NCI-H2196 treated with DMSO at 0.1 percent for 48 hours (cell line): ENCODE measurements around the gene ALKBH5.

Experiments used
- DNase-seq: peaks from one replicate; lab custom pipeline; 2025; ENCODE audit not compliant: unreplicated experiment; lab: John Stamatoyannopoulos, UW

ALKBH5 gene

GRCh38 chr17:18218756-18219415, 35.3 kb downstream of the ALKBH5 start:
- no peak for DNase-seq

GRCh38 chr17:18224053-18224386, 40.4 kb downstream of the ALKBH5 start:
- DNase-seq: no peak

- no peak for DNase-seq
These were observed 40.9 kb downstream of the ALKBH5 start for GRCh38 chr17:18224387-18225120.

DNA sequence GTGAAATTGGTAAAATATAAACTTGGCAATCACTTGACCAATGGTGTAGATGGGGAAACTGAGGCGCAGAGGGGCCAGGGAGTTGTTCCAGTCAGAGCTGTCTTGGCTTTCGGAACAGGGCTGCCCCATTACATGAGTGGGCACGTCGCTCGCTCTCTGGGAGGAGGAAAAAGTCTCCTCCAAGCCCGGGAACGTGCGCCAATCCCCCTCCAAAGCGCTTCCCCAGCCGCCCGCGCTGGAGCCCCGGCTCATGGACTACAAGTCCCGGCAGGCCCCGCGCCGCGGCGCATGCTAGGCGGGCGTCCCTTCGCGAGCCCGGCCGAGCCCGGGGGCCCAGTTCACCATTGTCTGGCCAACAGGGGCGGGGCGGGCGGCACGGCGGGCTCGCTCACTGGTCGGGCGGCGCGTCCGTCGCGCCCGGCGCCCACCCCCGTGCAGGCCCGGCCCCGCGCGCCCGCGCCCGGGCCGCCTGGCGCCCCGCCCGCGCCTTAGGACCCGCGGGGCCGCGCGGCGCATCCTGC, 41.6 kb downstream of the ALKBH5 start, which contains the start of gene LLGL1:
Gene LLGL1, plus strand, starts transcription at position 515 of the 521 bp plus-strand sequence. CDS start 48 bp downstream, outside the sequence.
- DNase-seq: peak; percentile 52

DNA sequence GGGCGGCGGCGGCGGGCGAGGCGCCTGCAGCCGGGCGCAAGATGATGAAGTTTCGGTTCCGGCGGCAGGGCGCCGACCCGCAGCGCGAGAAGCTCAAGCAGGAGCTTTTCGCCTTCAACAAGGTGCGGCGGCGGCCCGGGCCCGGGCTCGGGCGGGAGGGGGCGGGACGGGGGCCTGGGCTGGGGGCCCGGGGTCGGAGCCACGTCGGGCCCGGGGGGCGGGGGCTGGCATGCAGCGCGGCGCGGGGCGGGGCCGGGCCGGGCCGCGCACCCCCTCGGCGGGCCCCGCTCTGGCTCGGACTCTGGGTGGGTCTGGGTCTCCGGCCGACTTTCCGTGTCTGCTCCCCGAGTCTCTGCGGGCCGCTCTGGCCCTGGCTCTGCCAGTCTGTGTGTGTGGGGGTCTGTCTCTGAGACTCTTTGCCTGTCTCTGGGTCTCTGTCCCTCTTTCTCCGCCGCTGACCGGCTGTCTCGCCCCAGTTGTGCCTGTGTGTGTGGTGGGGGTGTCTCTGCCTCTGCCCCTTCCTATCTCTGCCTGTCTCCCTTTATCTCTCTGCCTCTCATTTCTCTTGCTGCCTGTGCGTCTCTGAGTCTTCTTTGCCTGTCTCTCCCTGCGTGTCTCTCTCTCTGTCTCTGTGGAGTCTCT, 42.1 kb downstream of the ALKBH5 start:
- DNase-seq: no peak

DNA sequence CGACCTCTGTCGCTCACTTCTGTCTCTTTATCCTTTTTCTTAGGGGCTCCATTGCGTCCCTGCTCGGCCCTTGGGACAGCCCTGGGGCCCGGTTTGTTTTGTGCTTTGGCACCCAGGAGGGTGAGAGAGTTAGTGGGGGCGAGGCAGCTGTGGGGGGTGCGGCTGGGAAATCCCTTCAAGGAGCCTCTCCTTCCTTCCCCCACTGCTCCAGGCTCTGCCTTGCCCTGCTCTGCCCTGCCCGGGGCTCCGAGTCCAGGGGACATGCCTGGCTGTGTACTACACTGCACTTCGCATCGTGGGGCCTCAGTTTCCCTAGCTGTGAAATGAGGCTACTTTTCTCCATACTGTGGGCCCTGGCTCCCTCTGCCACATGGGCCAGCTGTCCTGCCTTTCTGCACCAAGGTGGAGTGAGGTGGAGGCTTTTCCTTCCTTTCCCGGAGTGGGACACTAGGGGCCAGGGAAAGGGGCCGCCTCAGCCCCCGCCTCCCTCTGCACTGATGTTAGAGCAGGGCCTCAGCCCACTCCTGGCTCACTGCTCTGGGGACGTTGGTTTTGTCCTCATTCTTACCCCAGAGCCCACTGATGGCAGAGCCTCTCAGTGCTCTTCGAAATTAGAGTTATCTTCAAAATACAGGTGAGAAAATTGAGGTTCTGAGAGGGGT, 42.8 kb downstream of the ALKBH5 start:
- DNase-seq: no peak

DNA sequence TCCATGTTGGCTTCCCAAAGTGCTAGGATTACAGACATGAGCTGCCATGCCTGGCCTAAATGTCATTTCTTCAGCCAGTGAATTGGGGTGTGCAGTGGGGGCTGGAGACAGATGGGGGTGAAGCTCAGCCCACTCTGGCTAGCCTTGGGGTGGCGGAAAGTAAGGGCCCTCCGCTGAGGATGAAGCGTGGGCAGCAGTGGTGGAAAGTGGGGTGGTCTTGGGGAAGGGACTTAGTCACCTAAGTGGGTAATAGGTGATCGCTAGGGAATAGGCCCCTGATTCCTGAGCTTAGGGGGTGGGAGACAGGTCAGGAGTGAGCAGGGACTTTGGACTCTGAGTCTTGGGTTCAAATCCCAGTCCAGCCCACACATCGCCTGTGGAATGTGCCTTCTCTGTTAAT, 44.0 kb downstream of the ALKBH5 start:
- DNase-seq: no peak

DNA sequence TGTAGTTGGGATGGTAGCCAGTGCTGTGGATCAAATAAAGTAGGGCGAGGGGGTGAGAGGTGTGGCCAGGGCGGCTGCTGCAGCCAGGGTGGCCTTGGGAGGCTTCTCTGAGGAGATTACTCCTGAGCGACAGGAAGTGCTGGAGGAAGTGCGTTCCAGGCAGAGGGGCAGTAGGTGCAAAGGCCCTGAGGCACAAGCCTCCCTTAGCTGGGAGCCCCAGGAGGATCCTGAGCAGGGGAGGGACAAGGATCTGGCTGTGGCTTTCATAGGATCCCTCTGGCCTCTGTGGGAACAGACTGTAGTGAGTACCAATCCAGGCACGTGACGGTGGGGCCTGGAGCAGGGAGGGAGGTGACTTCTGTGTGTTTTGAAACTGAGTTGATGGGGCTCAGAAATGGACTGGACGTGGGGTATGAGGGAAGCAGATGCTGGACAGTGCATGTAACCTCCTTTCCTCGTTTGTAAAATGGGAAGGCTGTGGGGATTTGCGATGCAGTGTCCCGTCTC, 44.6 kb downstream of the ALKBH5 start:
- no peak for DNase-seq

DNA sequence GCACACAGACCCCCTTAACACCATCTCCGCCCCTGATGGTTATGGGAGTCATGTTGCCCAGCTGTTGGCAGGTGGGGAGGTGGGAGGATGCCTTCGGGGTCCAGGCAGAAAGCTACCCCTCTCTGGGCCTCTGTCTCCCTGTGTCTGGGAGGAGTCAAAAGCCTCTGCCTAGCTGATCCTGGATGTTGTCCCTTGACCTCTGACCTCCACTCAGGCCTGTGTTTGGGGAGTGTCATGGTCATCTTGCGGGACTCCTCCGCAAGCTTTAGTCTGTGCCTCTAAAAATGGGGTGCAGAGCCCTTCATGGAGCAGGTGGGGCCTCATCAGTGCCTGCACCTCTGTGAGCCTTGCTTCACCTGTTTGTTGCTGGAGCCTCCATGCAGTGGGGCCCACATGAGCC, 45.6 kb downstream of the ALKBH5 start:
- DNase-seq: no peak

- DNase-seq: no peak
These were observed 46.1 kb downstream of the ALKBH5 start for GRCh38 chr17:18229771-18230170.

GRCh38 chr17:18230288-18231141, 46.9 kb downstream of the ALKBH5 start:
- no peak for DNase-seq

- no peak for DNase-seq
These were observed 47.5 kb downstream of the ALKBH5 start for GRCh38 chr17:18231164-18231563.

GRCh38 chr17:18233803-18234518, 50.3 kb downstream of the ALKBH5 start:
- DNase-seq: no peak

- no peak for DNase-seq
These were observed 51.3 kb downstream of the ALKBH5 start for GRCh38 chr17:18234853-18235380.

DNA sequence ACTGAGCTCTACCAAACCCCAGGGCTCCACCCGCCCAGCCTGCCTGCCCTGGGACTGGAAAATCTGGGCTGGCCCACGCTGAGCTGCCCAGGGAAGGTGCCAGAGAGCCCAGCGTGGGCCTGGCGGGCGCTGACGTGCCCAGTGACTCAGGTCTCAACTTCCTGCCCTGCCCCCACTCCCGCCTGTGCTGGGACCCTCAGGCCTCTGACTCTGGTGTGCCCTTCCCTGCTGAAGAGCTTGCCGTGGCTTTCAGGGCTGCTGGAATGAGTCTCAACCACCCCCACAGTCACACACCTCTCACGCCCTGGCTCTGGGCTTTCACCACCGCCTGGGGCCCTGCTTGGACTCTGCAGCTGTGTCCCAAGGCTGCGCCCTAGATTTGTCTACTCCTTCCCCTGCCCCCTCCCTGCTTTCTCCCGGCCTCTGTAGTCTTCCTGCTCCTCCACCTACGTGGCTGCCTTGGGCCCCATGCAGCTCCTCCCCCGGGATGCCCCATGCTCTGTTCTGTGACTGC, 52.2 kb downstream of the ALKBH5 start:
- DNase-seq: no peak

DNA sequence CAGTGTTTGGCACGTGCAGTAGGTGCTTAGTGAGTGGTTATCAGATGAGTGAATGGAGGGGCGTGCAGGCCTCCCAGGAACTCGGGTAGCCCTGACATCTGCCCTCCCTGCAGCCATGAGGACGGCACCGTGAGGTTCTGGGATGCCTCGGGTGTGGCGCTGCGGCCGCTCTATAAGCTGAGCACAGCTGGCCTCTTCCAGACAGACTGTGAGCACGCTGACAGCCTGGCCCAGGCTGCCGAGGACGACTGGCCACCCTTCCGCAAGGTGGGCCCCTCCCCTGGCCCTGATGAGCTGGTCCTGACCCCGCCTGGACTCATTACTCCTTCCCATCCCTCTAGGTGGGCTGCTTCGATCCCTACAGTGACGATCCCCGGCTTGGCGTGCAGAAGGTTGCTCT, 52.9 kb downstream of the ALKBH5 start:
- no peak for DNase-seq

- no peak for DNase-seq
These were observed 53.8 kb downstream of the ALKBH5 start for GRCh38 chr17:18237461-18237860.

- DNase-seq: no peak
These were observed 54.7 kb downstream of the ALKBH5 start for GRCh38 chr17:18238299-18238698.

- DNase-seq: no peak
These were observed 56.8 kb downstream of the ALKBH5 start for GRCh38 chr17:18240449-18240848.
